NCI-H345 treated with DMSO at 0.1 percent for 48 hours (cell line): ENCODE measurements around the gene HAVCR1.
"Not testable (repeated sequence)": the region's sequence is repeated elsewhere in the genome, so short reads cannot be mapped to it uniquely, and the experiment has no call there.

ENCODE experiments used
- DNase-seq: peaks from one replicate; lab custom pipeline; 2025; ENCODE audit not compliant: unreplicated experiment; lab: John Stamatoyannopoulos, UW

Gene HAVCR1

GRCh38 chr5:157050050-157050449 lies 8.9 kb downstream of the HAVCR1 start:
- no peak for DNase-seq

DNA sequence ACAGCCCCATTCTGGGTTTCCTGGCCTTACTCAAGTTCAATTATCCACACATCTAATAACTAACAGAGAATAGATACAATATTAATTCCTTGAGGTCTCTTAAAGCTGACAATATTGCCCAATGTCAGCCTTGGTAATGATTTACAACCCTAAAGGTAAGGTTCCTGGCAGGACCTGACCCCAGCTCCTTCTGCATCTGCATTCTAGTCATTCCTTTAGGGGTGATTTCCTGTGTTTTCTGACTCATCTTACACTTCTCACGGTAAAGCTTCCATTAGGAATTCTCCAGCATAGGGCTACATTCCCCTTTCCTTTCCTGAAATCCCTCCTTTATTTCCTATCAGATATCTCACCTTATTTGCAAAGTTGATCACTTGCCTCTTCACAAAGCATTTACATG lies 9.3 kb downstream of the HAVCR1 start:
- no peak for DNase-seq

GRCh38 chr5:157047898-157048297 lies 11.0 kb downstream of the HAVCR1 start:
- no peak for DNase-seq

DNA sequence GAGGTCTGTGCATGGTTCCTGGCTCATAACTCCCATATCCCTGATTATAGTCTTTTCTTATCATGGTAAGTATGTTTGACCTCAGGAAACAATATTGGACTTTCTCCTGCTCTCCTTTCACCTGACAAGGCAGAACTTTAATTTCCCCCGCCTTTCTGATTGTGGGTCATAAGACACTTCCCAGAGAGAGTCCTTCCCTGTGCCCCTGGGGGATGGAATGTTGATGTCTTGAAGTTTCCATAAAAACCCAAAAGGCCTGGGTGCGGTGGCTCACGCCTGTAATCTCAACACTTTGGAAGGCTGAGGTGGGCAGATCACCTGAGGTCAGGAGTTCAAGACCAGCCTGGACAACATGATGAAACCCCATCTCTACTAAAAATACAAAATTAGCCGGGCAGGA lies 11.9 kb downstream of the HAVCR1 start:
- DNase-seq = not testable (repeated sequence)

- DNase-seq = no peak
Observed at GRCh38 chr5:157046041-157046440, 12.9 kb downstream of the HAVCR1 start.

DNA sequence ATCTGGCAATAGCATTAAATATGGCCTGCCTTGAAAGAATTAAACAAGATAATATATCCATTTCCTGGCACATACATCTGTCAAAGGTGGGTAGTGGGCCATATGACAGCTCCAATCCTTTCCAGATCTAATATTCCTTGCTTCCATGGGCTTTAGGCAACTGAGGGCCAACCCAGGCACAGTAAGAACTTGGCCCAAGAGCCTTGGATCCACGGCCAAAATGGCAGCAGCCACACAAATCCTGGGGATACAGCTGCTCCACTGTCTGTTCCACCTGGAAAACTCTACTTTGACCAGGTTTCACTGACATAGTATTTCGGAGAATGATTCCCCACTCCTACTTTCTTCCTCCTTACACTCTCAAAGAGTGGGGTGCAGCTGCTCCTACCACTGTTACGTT lies 13.3 kb downstream of the HAVCR1 start:
- no peak for DNase-seq

DNA sequence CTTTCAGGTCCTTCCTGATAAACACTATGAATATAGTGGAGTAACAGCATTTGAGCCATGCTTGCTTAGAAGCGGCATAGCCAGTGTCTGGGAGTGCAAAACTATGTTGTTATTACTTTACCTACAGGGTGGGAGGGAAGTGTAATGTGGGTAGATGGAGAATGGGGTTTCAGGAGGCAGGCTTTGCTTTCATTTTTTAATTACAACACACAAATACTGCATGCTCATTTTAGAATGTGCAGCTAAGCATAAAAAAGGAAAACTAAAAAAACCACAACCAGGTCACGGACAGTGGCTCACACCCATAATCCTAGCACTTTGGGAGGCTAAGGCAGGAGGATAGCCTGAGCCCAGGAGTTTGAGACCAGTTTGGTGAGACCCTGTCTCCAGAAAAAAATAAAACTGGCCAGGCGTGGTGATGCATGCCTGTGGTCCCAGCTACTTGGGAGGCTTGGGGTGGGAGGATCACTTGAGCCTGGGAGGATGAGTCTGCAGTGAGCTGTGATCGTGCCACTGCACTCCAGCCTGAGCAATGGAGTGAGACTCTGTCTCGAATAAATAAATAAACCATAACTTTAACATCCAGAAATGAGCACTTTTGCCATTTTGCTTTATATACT lies 20.2 kb downstream of the HAVCR1 start:
- DNase-seq = no peak

DNA sequence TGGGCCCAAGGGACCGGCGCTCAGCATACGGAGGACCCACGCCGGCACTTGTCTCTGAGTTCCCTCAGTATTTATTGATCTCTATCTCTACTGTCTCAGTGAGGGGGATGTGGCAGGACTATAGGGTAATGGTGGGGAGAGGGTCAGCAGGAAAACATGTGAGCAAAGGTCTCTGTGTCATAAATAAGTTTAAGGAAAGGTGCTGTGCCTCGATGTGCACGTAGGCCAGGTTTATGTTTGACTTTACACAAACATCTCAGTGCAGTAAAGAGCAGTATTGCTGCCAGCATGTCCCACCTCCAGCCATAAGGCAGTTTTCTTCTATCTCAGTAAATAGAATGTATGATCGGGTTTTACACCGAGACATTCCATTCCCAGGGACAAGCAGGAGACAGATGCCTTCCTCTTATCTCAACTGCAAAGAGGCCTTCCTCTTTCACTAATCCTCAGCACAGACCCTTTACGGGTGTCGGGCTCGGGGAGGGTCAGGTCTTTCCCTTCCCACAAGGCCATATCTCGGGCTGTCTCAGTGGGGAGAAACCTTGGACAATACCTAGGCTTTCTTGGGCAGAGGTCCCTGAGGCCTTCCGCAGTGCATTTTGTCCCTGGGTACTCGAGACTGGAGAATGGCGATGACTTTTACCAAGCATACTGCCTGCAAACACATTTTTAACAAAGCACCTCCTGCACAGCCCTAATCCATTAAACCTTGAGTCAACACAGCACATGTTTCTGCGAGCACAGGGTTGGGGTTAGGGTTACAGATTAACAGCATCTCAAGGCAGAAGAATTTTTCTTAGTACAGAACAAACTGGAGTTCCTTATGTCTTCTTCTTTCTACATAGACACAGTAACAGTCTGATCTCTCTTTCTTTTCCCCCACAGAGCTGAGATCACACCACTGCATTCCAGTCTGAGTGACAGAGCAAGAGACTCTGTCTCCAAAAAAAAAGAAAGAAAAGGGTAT lies 24.5 kb downstream of the HAVCR1 start:
- DNase-seq = not testable (repeated sequence)

GRCh38 chr5:157033071-157033583 lies 25.8 kb downstream of the HAVCR1 start:
- no peak for DNase-seq

DNA sequence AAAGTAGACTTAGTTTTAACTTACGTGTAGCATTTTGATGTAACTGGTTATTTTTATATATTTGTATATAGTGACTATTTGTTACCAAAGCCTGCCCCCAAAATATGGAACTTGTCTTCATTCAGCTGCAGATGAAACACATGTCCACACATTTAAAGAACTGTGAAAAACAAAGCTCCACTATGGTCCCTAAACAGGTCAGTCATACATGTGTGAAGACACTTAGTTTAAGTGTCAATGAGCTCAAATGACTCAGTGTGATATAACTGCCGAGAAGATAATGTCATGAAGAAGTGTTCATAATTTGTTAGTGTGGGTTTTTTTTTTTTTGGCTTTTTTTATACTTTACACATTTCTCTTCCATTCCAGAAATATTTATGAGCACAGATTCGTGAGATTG lies 28.2 kb downstream of the HAVCR1 start:
- no peak for DNase-seq

- no peak for DNase-seq
Observed at GRCh38 chr5:157029457-157029856, 29.5 kb downstream of the HAVCR1 start.

DNA sequence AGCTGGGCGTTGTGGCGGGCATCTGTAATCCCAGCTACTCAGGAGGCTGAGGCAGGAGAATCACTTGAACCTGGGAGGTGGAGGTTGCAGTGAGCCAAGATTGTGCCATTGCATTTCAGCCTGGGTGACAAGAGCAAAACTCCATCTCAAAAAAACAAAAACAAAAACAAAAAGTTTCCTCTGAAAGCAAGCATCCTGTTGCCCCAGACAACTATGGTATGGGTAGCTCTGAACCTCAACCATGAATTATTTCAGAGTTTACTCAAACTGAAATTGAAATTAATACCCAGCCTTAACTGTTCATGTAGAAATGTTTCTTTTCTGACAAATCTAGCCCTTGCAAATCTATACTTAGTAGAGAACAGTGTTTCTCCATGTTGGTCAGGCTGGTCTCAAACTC lies 31.3 kb downstream of the HAVCR1 start:
- DNase-seq = not testable (repeated sequence)

DNA sequence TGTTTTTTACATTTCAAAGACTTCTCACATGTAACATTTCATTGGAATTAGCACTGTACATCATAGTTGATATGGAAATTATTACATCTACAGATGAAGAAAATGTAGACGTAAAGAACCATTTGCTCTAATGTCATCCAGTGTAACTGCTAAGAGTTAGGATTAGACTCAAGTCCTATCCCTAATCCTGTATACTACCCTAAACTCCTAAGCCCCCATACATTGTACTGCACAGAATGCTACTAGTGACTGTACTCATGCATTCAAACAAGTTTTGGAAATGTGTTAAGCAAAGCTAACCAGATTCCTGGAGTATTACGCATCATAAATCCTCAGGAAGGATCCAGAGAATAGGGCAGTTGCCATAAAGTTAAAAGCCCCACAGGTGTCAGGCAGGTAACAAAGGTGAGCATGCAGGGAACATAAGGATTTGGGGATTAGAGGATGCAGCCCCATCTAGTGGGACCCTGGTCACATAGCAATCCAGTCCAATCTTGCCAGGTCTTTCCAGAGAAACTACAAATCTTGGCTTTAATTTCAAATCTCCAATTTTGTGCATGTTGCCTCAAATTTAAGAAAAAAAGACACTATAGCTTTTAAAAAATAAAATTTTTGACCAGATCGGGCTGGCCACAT lies 32.0 kb downstream of the HAVCR1 start:
- peak; percentile 26 for DNase-seq

DNA sequence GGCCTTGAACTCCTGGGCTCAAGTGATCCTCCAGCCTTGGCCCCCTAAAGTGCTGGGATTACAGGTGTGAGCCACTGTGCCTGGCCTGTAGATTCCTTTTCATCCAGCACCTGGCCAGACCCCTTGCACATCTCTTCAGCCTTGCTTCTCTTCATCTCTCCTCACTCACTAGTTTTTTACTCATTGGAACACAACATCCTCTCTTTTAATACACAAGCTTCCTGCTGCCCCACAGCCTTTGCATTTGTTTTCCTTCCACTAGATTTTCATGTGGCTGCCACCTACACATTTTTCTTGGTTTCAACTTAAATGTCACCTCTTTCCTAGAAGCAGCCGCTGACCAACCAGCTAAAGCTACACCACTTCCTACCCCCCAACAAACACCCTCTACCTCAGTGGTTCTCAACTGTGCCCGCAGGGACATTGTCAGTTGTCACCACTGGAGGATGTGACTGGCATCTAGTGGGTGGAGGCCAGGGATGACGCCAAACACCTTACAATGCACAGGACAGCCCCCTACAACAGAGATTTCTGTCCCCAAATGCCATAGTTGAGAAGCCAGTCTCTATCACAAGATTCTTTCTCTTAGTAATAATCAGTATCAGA lies 33.7 kb downstream of the HAVCR1 start:
- DNase-seq = no peak

- DNase-seq = no peak
Observed at GRCh38 chr5:157024208-157024959, 34.5 kb downstream of the HAVCR1 start.

- no peak for DNase-seq
Observed at GRCh38 chr5:157022024-157022423, 36.9 kb downstream of the HAVCR1 start.

DNA sequence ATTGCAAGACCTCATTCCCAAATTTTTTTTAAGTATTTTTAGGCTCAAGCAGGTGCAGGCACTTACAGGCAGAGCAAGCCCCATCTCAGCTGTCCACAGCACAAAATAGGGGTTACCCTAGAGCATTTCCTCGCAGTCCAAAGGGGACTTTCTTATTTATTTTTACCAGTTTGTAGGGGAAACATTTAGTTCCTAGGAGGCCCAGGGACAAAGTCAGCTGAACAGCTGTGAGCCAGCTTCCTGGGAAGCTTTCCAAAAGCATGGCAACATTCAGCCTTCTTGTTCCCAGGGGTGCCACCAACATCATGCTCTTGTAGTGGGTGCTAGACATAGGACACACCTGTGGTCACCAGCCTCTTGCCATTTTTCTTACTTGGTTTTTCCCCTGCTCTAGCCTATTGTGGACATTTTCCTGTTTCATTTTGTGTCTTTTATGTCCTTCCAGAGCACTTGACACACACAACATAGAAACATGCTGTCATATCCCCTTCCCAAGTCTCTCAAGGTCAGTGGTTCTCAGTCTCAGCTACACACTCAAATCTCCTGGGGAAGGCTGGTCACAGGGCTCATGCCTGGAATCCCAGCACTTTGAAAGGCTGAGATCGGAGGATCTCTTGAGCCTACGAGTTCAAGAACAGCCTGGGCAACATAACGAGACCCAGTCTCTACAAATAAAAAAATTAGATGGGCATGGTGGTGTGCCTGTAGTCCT lies 38.2 kb downstream of the HAVCR1 start:
- no peak for DNase-seq

DNA sequence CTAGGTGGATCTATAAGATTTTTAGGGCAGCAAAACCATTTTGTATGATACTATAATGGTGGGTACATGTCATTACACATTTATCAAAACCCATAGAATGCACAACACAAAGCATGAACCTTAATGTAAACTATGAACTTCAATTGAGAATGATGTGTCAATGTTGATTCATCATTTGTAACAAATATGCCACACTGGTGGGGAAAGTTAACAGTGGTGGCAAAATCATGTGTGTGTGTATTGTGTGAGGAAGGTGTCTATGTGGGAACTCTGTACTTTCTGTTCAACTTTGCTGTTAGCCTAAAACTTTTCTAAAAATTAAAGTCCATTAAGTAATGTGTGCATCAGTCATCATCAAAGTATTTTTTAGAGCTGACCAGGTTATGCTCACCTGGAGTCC lies 38.9 kb downstream of the HAVCR1 start:
- DNase-seq = no peak

GRCh38 chr5:157014143-157014542 lies 44.8 kb downstream of the HAVCR1 start:
- not testable (repeated sequence) for DNase-seq

GRCh38 chr5:157006262-157006661 lies 52.7 kb downstream of the HAVCR1 start:
- DNase-seq = no peak
